A549 (cell line): ENCODE data around the gene PACSIN1.

Experiments
- BHLHE40 ChIP-seq: IDR thresholded peaks from 2 replicates; pipeline ENCODE4 v1.6.1; 2012; ENCODE audit warnings: low read depth, low read length, inconsistent platforms
- ESRRA ChIP-seq: fragments of 150-350 bp; IDR thresholded peaks from 2 replicates; pipeline ENCODE4 v1.6.1; 2014; ENCODE audit warnings: mild to moderate bottlenecking, low read length, borderline replicate concordance
- MAZ ChIP-seq: fragments of 150-350 bp; IDR thresholded peaks from 2 replicates; pipeline ENCODE4 v1.6.1; 2014; ENCODE audit warnings: antibody characterized with exemption, low read depth, low read length, borderline replicate concordance
- NFE2L2 ChIP-seq: fragments of 150-350 bp; conservative IDR thresholded peaks from 2 replicates; pipeline ENCODE4 v1.6.1; 2014; ENCODE audit warnings: low read length
- POLR2A ChIP-seq: IDR thresholded peaks from 2 replicates; pipeline ENCODE4 v1.6.1; 2012; ENCODE audit warnings: mild to moderate bottlenecking, low read length
- RFX5 ChIP-seq: fragments of 450-650 bp; IDR thresholded peaks from 2 replicates; pipeline ENCODE4 v1.7.1; 2014; ENCODE audit warnings: antibody characterized with exemption, mild to moderate bottlenecking, moderate library complexity
- SREBF2 ChIP-seq: fragments of 450-650 bp; IDR thresholded peaks from 2 replicates; pipeline ENCODE4 v1.6.1; 2014; ENCODE audit warnings: mild to moderate bottlenecking, moderate library complexity
- TF ChIP-seq, protein P1 (sequence below): fragments of >200 bp; sonication (Bioruptor Twin); formaldehyde crosslinking; IDR thresholded peaks from 3 replicates; pipeline ENCODE4 v1.5.1; 2016
- TF ChIP-seq, protein P2 (sequence below): fragments of 450-650 bp; IDR thresholded peaks from 2 replicates; pipeline ENCODE4 v1.6.1; 2014; ENCODE audit warnings: antibody characterized with exemption

DNA sequence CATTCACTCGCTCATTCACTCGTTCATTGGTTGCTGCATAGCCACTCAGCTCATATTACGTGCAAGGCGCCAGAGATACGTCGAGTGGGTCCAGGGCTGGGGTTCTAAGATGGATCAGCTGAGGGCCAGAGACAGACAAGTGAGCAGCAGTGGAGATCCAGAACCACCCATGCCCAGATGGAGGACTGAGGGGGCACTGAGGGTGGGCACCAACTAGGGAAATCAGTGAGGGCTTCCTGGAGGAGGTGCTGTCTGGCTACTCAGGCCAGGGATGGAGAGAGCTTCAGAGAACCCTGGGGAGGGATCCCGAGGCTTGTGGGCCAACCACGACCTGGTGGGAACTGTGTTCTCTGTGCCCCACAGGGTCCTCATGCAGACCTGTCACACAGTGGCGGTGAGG lies 90.6 kb downstream of the PACSIN1 start:
- TF ChIP-seq NFE2L2 (no peak), BHLHE40 (no peak), SREBF2 (no peak), POLR2A (no peak), MAZ (no peak), RFX5 (no peak), ESRRA (no peak)
- TF ChIP-seq, protein P1, sequence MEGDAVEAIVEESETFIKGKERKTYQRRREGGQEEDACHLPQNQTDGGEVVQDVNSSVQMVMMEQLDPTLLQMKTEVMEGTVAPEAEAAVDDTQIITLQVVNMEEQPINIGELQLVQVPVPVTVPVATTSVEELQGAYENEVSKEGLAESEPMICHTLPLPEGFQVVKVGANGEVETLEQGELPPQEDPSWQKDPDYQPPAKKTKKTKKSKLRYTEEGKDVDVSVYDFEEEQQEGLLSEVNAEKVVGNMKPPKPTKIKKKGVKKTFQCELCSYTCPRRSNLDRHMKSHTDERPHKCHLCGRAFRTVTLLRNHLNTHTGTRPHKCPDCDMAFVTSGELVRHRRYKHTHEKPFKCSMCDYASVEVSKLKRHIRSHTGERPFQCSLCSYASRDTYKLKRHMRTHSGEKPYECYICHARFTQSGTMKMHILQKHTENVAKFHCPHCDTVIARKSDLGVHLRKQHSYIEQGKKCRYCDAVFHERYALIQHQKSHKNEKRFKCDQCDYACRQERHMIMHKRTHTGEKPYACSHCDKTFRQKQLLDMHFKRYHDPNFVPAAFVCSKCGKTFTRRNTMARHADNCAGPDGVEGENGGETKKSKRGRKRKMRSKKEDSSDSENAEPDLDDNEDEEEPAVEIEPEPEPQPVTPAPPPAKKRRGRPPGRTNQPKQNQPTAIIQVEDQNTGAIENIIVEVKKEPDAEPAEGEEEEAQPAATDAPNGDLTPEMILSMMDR = no peak
- TF ChIP-seq, protein P2, sequence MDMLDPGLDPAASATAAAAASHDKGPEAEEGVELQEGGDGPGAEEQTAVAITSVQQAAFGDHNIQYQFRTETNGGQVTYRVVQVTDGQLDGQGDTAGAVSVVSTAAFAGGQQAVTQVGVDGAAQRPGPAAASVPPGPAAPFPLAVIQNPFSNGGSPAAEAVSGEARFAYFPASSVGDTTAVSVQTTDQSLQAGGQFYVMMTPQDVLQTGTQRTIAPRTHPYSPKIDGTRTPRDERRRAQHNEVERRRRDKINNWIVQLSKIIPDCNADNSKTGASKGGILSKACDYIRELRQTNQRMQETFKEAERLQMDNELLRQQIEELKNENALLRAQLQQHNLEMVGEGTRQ = no peak
